ENCODE results near the gene DEPDC5.
"Not testable (repeated sequence)": the region's sequence is repeated elsewhere in the genome, so short reads cannot be mapped to it uniquely, and the experiment has no call there.

DEPDC5 gene

DNA sequence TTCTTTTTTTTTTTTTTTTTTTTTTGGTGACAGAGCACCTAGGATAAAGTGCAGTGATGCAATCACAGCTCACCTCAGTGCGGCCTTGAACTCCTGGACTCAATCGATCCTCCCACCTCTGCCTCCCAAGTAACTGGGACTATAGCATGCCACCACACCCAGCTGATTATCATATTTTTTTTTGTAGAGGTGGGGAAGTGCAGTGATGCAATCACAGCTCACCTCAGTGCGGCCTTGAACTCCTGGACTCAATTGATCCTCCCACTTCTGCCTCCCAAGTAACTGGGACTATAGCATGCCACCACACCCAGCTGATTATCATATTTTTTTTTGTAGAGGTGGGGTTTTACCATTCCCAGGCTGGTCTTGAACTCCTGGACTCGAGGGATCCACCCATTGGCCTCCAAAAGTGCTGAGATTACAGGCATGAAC is 61.6 kb downstream of the DEPDC5 start:
- not testable (repeated sequence) for H3K4me1 ChIP-seq (ENCODE audit: control insufficient read depth, insufficient read depth, low read length); H3K27ac ChIP-seq (ENCODE audit: low read depth, low read length); H3K9me3 ChIP-seq (ENCODE audit: control insufficient read depth, insufficient read depth, low read length); H3K4me3 ChIP-seq (ENCODE audit: low read depth, low read length); H3K27me3 ChIP-seq (ENCODE audit: control insufficient read depth, insufficient read depth, low read length); H3K9ac ChIP-seq (ENCODE audit: low read depth, low read length)
- H3K36me3 ChIP-seq (ENCODE audit: control insufficient read depth, insufficient read depth, low read length), result peaks cover 73% of the 10 kb centered on the region

DNA sequence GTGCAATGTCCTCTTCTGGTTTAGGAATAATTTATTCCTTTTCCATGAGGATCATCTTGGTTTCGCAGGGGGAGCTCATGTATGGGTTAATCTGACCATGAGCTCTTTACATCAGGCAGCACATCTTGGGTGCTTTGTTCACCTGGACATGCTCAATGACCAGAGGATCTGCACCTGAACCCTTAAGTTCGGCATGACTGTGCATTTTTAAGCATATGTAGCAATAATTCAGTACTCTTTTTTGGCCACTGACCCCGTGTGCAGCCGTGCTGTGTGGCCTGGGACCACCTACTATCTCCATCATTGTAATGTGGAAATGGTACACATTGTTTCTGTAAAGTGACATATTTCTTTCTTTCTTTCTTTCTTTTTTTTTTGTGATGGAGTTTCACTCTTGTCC is 62.9 kb downstream of the DEPDC5 start:
- H3K4me1 ChIP-seq (ENCODE audit: control insufficient read depth, insufficient read depth, low read length), result no peaks in the 10 kb centered on the region
- H3K9ac ChIP-seq (ENCODE audit: low read depth, low read length), result no peak overlapping the region
- H3K36me3 ChIP-seq (ENCODE audit: control insufficient read depth, insufficient read depth, low read length), result peaks cover 75% of the 10 kb centered on the region
- H3K4me3 ChIP-seq (ENCODE audit: low read depth, low read length), result no peak overlapping the region
- no peaks in the 10 kb centered on the region for H3K27me3 ChIP-seq (ENCODE audit: control insufficient read depth, insufficient read depth, low read length)
- H3K27ac ChIP-seq (ENCODE audit: low read depth, low read length), result no peak overlapping the region
- no peaks in the 10 kb centered on the region for H3K9me3 ChIP-seq (ENCODE audit: control insufficient read depth, insufficient read depth, low read length)

DNA sequence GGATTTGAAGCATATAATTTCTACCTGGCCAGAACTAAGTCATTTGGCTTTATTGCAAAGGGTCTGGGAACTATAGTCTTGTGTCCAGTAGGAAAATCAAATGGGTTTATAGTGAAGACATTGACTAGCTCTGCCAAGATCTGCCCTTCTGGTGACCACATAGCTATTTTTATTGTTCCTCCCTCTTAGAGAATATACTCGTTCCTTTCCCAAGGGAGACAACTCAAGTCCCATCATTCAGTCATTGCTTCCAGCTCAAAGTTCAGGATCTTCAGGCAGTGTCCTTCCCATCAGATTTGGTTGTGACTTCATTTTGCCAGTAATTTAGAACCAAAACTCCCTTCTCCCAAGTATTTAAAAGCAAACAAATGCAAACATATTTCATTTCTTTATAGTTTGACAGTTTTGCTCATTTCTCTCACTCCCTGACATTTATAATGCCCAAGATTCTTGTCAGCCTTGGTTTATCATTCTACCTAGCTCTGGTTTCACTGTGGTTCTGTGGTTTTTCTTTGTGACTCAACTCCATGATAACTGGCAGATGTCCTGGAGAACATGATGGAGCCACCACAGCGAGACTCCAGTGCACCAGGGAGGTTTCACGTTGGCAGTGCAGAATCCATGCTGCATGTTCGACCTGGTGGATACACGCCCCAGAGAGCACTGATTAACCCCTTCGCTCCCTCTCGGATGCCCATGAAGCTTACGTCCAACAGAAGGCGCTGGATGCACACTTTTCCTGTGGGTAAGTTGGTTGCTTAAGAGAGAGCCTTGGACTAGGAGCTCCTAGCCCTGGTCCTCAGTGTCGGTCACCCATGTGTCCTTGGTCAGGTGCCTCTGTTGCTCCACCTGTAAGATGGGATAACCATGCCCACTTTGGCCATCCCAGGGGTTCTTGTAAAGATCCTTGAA is 64.9 kb downstream of the DEPDC5 start:
- Histone ChIP-seq H3K9ac (ENCODE audit: low read depth, low read length) (no peak overlapping the region), H3K36me3 (ENCODE audit: control insufficient read depth, insufficient read depth, low read length) (peaks cover 87% of the 10 kb centered on the region), H3K4me1 (ENCODE audit: control insufficient read depth, insufficient read depth, low read length) (no peaks in the 10 kb centered on the region), H3K4me3 (ENCODE audit: low read depth, low read length) (no peak overlapping the region), H3K27ac (ENCODE audit: low read depth, low read length) (no peak overlapping the region), H3K27me3 (ENCODE audit: control insufficient read depth, insufficient read depth, low read length) (no peaks in the 10 kb centered on the region), H3K9me3 (ENCODE audit: control insufficient read depth, insufficient read depth, low read length) (no peaks in the 10 kb centered on the region)

DNA sequence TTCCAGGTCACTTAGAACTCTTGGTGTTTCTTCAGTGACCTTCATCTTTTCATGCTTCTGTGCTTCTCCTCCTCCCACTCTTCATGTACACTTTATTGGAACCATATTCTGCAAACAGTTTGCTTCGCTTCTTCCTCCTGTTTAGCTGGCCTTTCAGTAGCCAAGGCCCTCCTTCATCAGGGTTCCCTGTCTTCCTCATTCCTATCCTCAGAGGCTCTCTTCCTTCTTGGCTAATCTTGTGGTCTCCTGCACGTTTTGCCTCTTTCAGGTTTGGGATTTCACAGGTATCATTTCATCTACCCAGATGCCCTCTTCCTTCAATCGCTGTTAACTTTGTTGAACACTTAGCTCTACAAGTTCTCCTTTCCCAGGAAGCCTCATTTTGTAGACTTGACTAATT is 66.8 kb downstream of the DEPDC5 start:
- H3K36me3 ChIP-seq (ENCODE audit: control insufficient read depth, insufficient read depth, low read length), result peaks cover 81% of the 10 kb centered on the region
- no peak overlapping the region for H3K4me3 ChIP-seq (ENCODE audit: low read depth, low read length)
- H3K27me3 ChIP-seq (ENCODE audit: control insufficient read depth, insufficient read depth, low read length), result no peaks in the 10 kb centered on the region
- H3K4me1 ChIP-seq (ENCODE audit: control insufficient read depth, insufficient read depth, low read length), result no peaks in the 10 kb centered on the region
- H3K27ac ChIP-seq (ENCODE audit: low read depth, low read length), result no peak overlapping the region
- H3K9me3 ChIP-seq (ENCODE audit: control insufficient read depth, insufficient read depth, low read length), result no peaks in the 10 kb centered on the region
- no peak overlapping the region for H3K9ac ChIP-seq (ENCODE audit: low read depth, low read length)

DNA sequence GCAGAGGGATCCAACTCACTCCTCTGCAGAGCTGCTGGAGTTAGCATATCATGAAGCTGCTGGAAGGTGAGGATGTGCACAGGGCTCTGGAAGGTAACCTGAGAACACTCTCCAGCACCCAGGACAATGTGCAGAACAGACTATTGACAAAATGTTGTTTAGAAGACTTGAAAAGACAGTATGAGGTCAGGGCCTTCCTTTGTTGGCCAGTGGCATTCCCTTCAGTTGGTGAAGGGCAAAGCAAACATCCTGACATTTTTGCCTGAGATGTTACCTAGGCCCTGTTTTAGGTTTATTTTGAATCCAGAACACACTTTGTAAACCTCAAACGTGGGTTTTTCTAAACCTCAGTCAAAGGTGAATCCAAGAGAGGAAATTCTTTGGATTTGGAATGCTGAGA is 67.8 kb downstream of the DEPDC5 start:
- H3K36me3 ChIP-seq (ENCODE audit: control insufficient read depth, insufficient read depth, low read length), result peaks cover 83% of the 10 kb centered on the region
- H3K27ac ChIP-seq (ENCODE audit: low read depth, low read length), result no peak overlapping the region
- H3K9ac ChIP-seq (ENCODE audit: low read depth, low read length), result no peak overlapping the region
- H3K27me3 ChIP-seq (ENCODE audit: control insufficient read depth, insufficient read depth, low read length), result no peaks in the 10 kb centered on the region
- H3K4me3 ChIP-seq (ENCODE audit: low read depth, low read length), result no peak overlapping the region
- no peaks in the 10 kb centered on the region for H3K9me3 ChIP-seq (ENCODE audit: control insufficient read depth, insufficient read depth, low read length)
- H3K4me1 ChIP-seq (ENCODE audit: control insufficient read depth, insufficient read depth, low read length), result no peaks in the 10 kb centered on the region

DNA sequence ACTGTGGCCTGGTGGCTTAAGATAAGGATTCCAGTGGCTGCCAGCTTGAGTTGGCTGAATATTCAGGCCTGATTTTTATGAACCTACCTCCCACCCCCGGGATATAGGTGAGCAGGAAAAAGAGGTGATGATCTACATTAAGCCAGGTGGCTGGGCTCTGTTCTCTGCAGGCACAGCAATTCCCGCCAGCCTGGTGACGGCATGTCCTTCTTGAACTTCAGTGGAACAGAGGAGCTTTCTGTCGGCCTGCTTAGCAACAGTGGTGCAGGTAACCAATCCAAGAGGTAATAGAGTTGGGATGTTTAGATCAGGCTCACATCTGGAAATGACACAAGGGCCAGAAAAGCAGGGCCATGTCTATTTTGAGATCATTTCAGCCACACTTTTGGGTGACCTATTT is 68.7 kb downstream of the DEPDC5 start:
- Histone ChIP-seq H3K36me3 (ENCODE audit: control insufficient read depth, insufficient read depth, low read length) (peaks cover 82% of the 10 kb centered on the region), H3K9me3 (ENCODE audit: control insufficient read depth, insufficient read depth, low read length) (no peaks in the 10 kb centered on the region), H3K4me3 (ENCODE audit: low read depth, low read length) (no peak overlapping the region), H3K27me3 (ENCODE audit: control insufficient read depth, insufficient read depth, low read length) (no peaks in the 10 kb centered on the region), H3K4me1 (ENCODE audit: control insufficient read depth, insufficient read depth, low read length) (no peaks in the 10 kb centered on the region), H3K27ac (ENCODE audit: low read depth, low read length) (no peak overlapping the region), H3K9ac (ENCODE audit: low read depth, low read length) (no peak overlapping the region)

DNA sequence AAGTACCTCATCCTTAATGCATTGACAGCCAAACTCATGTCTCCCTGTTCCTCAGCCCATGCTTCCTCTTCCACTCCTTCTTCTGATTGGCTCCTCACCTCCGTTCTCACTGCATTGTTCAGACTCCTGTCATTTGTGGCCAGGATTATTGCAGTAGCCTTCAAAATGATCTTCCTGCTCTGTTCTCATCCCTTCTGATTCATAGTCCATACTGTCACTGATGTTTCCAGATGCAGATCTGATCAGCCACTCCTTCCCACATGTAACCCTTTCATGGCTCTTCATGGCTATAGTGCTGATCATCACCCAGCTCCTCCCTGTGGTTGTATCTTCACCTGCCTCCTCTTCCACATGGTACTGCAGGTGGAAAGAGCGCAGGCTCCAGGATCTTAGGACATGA is 71.7 kb downstream of the DEPDC5 start:
- H3K4me1 ChIP-seq (ENCODE audit: control insufficient read depth, insufficient read depth, low read length), result no peaks in the 10 kb centered on the region
- no peak overlapping the region for H3K4me3 ChIP-seq (ENCODE audit: low read depth, low read length)
- H3K36me3 ChIP-seq (ENCODE audit: control insufficient read depth, insufficient read depth, low read length), result peaks cover 68% of the 10 kb centered on the region
- H3K27me3 ChIP-seq (ENCODE audit: control insufficient read depth, insufficient read depth, low read length), result no peaks in the 10 kb centered on the region
- H3K9me3 ChIP-seq (ENCODE audit: control insufficient read depth, insufficient read depth, low read length), result no peaks in the 10 kb centered on the region
- no peak overlapping the region for H3K27ac ChIP-seq (ENCODE audit: low read depth, low read length)
- H3K9ac ChIP-seq (ENCODE audit: low read depth, low read length), result no peak overlapping the region

DNA sequence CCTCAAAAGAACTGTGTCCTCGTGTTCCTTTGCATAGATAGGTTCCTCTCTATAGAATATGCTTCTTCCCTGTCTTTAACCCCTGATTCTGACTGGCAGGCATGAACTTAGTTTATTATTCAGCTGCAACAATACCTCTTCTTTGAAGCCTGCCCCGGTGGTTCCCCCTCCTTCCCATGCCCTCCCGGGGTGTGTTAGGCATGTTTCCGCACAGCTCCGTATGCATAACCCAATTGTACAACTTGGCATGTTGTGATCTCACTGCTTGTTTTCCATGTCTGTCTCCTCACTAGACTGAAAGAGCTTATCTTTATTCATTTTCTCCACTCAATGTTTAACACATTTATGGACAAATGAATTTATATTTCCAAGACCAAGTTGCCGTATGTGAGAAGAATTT is 72.6 kb downstream of the DEPDC5 start:
- H3K27ac ChIP-seq (ENCODE audit: low read depth, low read length), result no peak overlapping the region
- H3K9me3 ChIP-seq (ENCODE audit: control insufficient read depth, insufficient read depth, low read length), result no peaks in the 10 kb centered on the region
- peaks cover 59% of the 10 kb centered on the region for H3K36me3 ChIP-seq (ENCODE audit: control insufficient read depth, insufficient read depth, low read length)
- H3K4me3 ChIP-seq (ENCODE audit: low read depth, low read length), result no peak overlapping the region
- H3K9ac ChIP-seq (ENCODE audit: low read depth, low read length), result no peak overlapping the region
- no peaks in the 10 kb centered on the region for H3K27me3 ChIP-seq (ENCODE audit: control insufficient read depth, insufficient read depth, low read length)
- H3K4me1 ChIP-seq (ENCODE audit: control insufficient read depth, insufficient read depth, low read length), result no peaks in the 10 kb centered on the region

DNA sequence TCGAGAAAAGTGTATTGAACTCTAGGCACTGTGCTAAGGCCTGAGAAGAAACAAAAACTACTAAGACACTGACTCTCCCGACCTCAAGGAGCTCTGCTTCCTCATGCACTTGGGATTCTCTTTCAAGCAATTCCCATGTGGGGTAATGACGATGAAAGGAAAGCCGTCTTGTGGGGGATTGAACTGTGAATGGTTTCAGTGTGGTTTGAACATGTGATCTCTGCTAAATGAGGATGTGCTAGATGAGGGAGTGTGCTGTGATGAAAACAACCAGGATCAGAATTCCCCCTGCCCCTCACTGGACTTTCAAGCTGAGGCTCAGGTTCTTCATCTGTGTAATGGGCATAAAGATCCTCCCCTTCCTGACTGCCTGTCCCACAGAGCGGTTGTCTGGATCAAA is 74.9 kb downstream of the DEPDC5 start:
- H3K9me3 ChIP-seq (ENCODE audit: control insufficient read depth, insufficient read depth, low read length), result no peaks in the 10 kb centered on the region
- H3K27me3 ChIP-seq (ENCODE audit: control insufficient read depth, insufficient read depth, low read length), result no peaks in the 10 kb centered on the region
- H3K4me3 ChIP-seq (ENCODE audit: low read depth, low read length), result no peak overlapping the region
- no peak overlapping the region for H3K27ac ChIP-seq (ENCODE audit: low read depth, low read length)
- H3K36me3 ChIP-seq (ENCODE audit: control insufficient read depth, insufficient read depth, low read length), result peaks cover 42% of the 10 kb centered on the region
- H3K4me1 ChIP-seq (ENCODE audit: control insufficient read depth, insufficient read depth, low read length), result no peaks in the 10 kb centered on the region
- H3K9ac ChIP-seq (ENCODE audit: low read depth, low read length), result no peak overlapping the region

DNA sequence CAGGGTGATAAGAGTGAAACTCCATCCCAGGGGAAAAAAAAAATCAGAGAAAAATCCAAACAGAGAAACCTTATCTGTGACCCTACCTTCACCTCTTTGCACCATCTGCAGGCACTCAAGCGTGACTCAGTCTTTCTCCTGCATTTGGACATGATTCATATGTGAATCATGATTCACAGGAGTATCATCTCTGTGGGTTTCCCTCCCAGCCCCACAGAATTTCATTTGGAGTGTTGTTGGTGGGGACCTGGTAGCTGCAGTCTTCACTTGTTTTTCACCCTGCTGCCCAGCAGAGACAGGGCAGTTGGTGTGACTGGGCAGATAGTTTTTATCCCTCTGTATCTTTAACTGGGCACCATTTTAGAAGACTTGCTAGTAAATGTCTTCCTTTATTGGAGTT is 75.7 kb downstream of the DEPDC5 start:
- no peaks in the 10 kb centered on the region for H3K27me3 ChIP-seq (ENCODE audit: control insufficient read depth, insufficient read depth, low read length)
- H3K9me3 ChIP-seq (ENCODE audit: control insufficient read depth, insufficient read depth, low read length), result no peaks in the 10 kb centered on the region
- H3K4me3 ChIP-seq (ENCODE audit: low read depth, low read length), result no peak overlapping the region
- peaks cover 46% of the 10 kb centered on the region for H3K36me3 ChIP-seq (ENCODE audit: control insufficient read depth, insufficient read depth, low read length)
- no peak overlapping the region for H3K27ac ChIP-seq (ENCODE audit: low read depth, low read length)
- H3K4me1 ChIP-seq (ENCODE audit: control insufficient read depth, insufficient read depth, low read length), result no peaks in the 10 kb centered on the region
- no peak overlapping the region for H3K9ac ChIP-seq (ENCODE audit: low read depth, low read length)

DNA sequence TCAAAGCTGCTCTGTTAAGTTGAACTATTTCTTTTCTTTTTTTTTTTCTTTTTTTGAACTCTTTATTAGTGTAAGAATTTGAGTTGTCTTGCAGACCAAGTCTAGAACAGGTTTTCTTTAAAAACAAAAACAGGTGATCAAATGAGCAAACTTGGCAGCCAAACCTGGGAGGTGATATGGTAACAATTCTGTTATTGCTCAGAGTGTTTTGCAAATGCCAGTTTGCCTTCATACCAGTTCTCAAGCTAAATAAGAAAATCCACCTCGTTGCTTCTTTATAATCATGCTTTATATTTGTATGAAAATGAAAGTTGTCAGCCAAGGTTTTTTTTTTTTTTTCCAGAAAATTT is 76.9 kb downstream of the DEPDC5 start:
- no peak overlapping the region for H3K4me3 ChIP-seq (ENCODE audit: low read depth, low read length)
- no peaks in the 10 kb centered on the region for H3K4me1 ChIP-seq (ENCODE audit: control insufficient read depth, insufficient read depth, low read length)
- no peaks in the 10 kb centered on the region for H3K27me3 ChIP-seq (ENCODE audit: control insufficient read depth, insufficient read depth, low read length)
- H3K27ac ChIP-seq (ENCODE audit: low read depth, low read length), result no peak overlapping the region
- no peak overlapping the region for H3K9ac ChIP-seq (ENCODE audit: low read depth, low read length)
- no peaks in the 10 kb centered on the region for H3K9me3 ChIP-seq (ENCODE audit: control insufficient read depth, insufficient read depth, low read length)
- H3K36me3 ChIP-seq (ENCODE audit: control insufficient read depth, insufficient read depth, low read length), result peaks cover 40% of the 10 kb centered on the region

Data from HUES48 (cell line).